GM18517 (cell line): ENCODE results near the gene DNHD1.

Source experiments
- ATAC-seq: cut with Tn5 transposase; IDR thresholded peaks from one replicate; pipeline ENCODE4 v1.9.1; 2021; ENCODE audit warnings: mild to moderate bottlenecking, moderate library complexity; ENCODE audit not compliant: unreplicated experiment

The DNHD1 gene

GRCh38 chr11:6497069-6497839 lies at the start of gene DNHD1:
DNHD1 (plus strand) TSS chr11:6497280; CDS start chr11:6498216, 936 bp downstream.
- no peak for ATAC-seq

GRCh38 chr11:6448574-6448973 lies 48.5 kb upstream of the DNHD1 start:
- no peak for ATAC-seq

- ATAC-seq: no peak
Observed at GRCh38 chr11:6452219-6452618, 44.9 kb upstream of the DNHD1 start.

- no peak for ATAC-seq
Observed at GRCh38 chr11:6453152-6453551, 43.9 kb upstream of the DNHD1 start.

GRCh38 chr11:6455070-6455469 lies 42.0 kb upstream of the DNHD1 start:
- no peak for ATAC-seq

- no peak for ATAC-seq
Observed at GRCh38 chr11:6456361-6457073, 40.6 kb upstream of the DNHD1 start.

- no peak for ATAC-seq
Observed at GRCh38 chr11:6457581-6458320, 39.3 kb upstream of the DNHD1 start.

- no peak for ATAC-seq
Observed at GRCh38 chr11:6458352-6459098, 38.6 kb upstream of the DNHD1 start.

- ATAC-seq: no peak
Observed at GRCh38 chr11:6459099-6459450, 38.0 kb upstream of the DNHD1 start.

GRCh38 chr11:6468712-6469495 lies 28.2 kb upstream of the DNHD1 start:
- peak; percentile 67 for ATAC-seq

- no peak for ATAC-seq
Observed at GRCh38 chr11:6469599-6469998, 27.5 kb upstream of the DNHD1 start.

GRCh38 chr11:6472934-6473333 lies 24.1 kb upstream of the DNHD1 start:
- ATAC-seq: no peak

GRCh38 chr11:6473451-6474412 lies 23.3 kb upstream of the DNHD1 start, which contains the start of gene TRIM3:
TRIM3 (minus strand) TSS chr11:6473941; CDS start chr11:6465695, 8,246 bp downstream.
- ATAC-seq: peak; percentile 46

- ATAC-seq: no peak
Observed at GRCh38 chr11:6474413-6474792, 22.7 kb upstream of the DNHD1 start.

- no peak for ATAC-seq
Observed at GRCh38 chr11:6474806-6475500, 22.1 kb upstream of the DNHD1 start.

- ATAC-seq: no peak
Observed at GRCh38 chr11:6475936-6476335, 21.1 kb upstream of the DNHD1 start.

- ATAC-seq: no peak
Observed at GRCh38 chr11:6476571-6476970, 20.5 kb upstream of the DNHD1 start.

GRCh38 chr11:6480299-6480914 lies 16.7 kb upstream of the DNHD1 start:
- ATAC-seq: no peak
